SHP77 treated with DMSO at 0.1 percent for 48 hours (cell line): ENCODE measurements around the gene TSPO2.

Source experiments
- DNase-seq: peaks from one replicate; lab custom pipeline; 2025; lab: John Stamatoyannopoulos, UW

TSPO2 gene

GRCh38 chr6:41075651-41076626 lies 33.7 kb downstream of the TSPO2 start:
- no peak for DNase-seq

DNA sequence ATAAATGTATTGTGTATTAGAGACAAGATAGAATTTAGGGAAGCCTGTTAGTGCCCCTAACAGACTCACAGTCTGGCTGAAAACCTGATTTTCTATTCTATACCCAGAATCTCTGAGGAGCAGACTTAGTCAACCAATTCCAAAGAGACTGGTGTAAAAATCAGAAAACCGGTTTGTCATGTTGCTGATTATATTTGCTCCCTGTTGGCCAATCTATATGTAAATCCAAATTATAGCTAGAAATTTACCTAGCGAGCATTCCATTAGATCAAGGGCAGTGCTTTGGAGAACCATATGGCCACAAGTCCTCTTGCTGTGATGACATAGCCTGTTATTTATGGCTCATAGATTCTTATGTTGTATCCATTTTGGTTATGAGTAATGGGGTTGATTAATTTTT lies 35.3 kb downstream of the TSPO2 start:
- no peak for DNase-seq

DNA sequence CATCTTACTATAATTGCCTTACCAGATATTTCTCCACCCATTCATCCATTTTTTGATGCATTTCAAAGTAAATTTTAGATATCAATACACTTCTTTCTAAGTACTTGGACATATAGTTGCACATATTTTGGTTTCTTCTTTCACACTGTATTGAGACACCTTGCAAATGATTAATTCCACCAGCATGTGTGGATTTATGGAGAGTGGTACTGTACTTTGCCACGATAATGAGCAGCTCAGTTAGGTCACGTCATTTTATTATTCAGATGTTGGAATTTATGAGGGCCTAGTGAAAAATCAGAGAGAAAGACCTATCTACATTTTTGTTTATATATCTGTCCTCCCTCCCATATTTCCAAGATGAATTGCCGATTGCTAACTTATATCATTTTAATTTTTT lies 35.8 kb downstream of the TSPO2 start:
- DNase-seq = no peak

DNA sequence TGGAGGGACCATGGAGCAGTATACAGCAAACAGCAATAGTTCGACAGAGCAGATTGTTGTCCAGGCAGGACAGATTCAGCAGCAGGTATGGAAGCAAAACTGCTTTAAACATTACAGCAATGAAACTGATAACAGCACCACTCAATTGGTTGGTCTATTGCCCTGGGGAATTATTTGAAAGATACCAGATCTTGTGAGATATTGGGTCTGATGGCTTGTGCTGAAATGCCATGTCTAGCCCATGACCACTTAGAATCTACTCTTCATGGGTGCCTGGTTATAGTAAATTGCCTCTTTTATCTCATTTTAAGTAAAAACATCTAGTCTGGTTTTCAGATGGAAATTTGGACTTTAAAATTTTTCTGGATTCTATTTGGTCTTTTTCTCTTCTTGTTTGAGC lies 36.8 kb downstream of the TSPO2 start:
- no peak for DNase-seq

- no peak for DNase-seq
These were observed 38.4 kb downstream of the TSPO2 start for GRCh38 chr6:41080621-41081020.

GRCh38 chr6:41083072-41083471 lies 40.8 kb downstream of the TSPO2 start:
- DNase-seq = no peak

DNA sequence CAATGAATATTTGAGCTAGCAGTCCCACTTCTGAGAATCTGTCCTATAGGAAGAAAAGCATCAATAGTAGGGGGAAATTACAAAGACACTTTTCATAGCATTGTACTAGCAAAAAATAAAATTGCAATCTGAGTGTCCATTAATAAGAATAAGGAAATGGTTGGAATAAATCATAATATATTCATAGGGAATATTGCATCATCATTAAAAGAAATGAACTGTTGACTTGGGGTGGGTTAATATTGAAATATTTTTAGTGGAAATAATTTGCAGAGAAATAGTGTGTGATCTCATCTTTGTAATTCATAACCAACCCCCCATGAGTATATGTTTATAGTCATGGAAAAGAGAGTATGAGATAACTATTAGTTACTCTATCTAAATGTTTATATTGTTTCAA lies 42.9 kb downstream of the TSPO2 start:
- no peak for DNase-seq

DNA sequence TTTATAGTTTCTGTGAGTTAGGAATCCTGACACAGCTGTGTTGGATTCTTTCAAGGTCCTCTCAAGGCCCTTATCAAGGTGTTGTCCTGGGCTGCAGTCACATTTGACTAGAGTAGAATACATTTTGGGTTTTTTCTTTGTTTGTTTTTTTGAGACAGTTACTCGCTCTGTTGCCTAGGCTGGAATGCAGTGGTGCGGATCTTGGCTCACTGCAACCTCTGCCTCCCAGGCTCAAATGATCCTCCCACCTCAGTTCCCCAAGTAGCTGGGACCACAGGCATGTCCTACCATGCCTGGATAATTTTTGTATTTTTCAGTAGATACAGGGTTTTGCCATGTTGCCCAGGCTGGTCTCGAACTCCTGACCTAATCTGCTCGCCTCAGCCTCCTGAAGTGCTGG lies 46.2 kb downstream of the TSPO2 start:
- no peak for DNase-seq

- DNase-seq = no peak
These were observed 48.8 kb downstream of the TSPO2 start for GRCh38 chr6:41090841-41091761.

GRCh38 chr6:41092421-41093140 lies 50.3 kb downstream of the TSPO2 start:
- DNase-seq = no peak

DNA sequence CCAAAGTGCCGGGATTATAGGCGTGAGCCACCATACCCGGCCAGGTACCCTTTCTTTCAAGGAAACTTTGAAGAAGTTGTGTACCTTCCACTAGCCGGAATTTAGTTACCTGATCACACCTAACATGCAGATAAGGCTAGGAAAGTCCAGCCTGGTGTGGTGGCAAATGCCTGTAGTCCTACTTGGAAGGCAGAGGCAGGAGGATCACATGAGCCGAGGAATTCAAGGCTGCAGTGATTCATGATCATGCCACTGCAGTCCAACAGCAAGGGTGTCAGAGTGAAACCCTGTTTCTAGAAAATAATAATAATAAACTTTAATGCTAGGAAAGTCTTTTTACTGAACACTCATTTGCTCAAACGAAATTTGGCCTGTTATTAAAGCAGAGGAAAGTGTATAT lies 51.5 kb downstream of the TSPO2 start:
- no peak for DNase-seq
